B cell (primary cell): ENCODE data around the gene TIE1. TPM values are rescaled to one million over a fixed set of nuclear protein-coding genes. Genes with fewer than 3 reads are reported as not detected.

Source experiments
- ATAC-seq: fragments of 200-7000 bp; cut with Tn5 transposase; one replicate; pipeline ENCODE4 v1.10.0; 2021; ENCODE audit warnings: low read depth, mild to moderate bottlenecking, moderate number of reproducible peaks, moderate library complexity
- CTCF ChIA-PET: fragments of 350-600 bp; sonication (Branson Sonifier 250); formaldehyde crosslinking; loops from one replicate; lab custom pipeline; 2021; ENCODE audit warnings: antibody characterized with exemption, inconsistent platforms; lab: Charles Lee
- POLR2A ChIA-PET: fragments of 350-600 bp; sonication (Branson Sonifier 250); formaldehyde crosslinking; loops from one replicate; lab custom pipeline; 2021; ENCODE audit warnings: antibody characterized with exemption; lab: Charles Lee
- DNase-seq: peaks from one replicate; pipeline ENCODE4 v3.0.0; 2013
- H2AFZ ChIP-seq: 2 replicates; pipeline ENCODE4 v1.6.1; 2012; ENCODE audit warnings: mild to moderate bottlenecking, low read depth, low read length; ENCODE audit not compliant: insufficient read depth, poor library complexity, severe bottlenecking
- H3K27ac ChIP-seq, 2 donors: 1 replicate in 1 of 2; 2 replicates in 1 of 2; pipeline ENCODE4 v1.5.1; 2012 to 2013; ENCODE audit warnings: low read length in 2 of 2, mild to moderate bottlenecking in 2 of 2, moderate library complexity in 1 of 2
- H3K27me3 ChIP-seq, 4 experiments: fragments of 200-600 bp in 1 of 4; sonication (generic) in 1 of 4; replicated peaks in 1 of 4; 1 replicate in 2 of 4; 2 replicates in 2 of 4; pipeline versions ENCODE4 v1.6.1 to v1.7.0; 2013 to 2016; ENCODE audit warnings: low read length in 3 of 4, mild to moderate bottlenecking in 2 of 4, mixed read lengths in 1 of 4, moderate library complexity in 1 of 4; ENCODE audit not compliant: insufficient read depth in 4 of 4, control insufficient read depth in 3 of 4; ENCODE audit errors: control extremely low read depth in 1 of 4
- H3K36me3 ChIP-seq, 2 experiments: replicated peaks in 1 of 2; 1 replicate in 1 of 2; 2 replicates in 1 of 2; pipeline versions ENCODE4 v1.6.1 to v1.7.1; 2013; ENCODE audit warnings: low read length in 1 of 2; ENCODE audit not compliant: insufficient read depth in 2 of 2, control insufficient read depth in 1 of 2; ENCODE audit errors: control extremely low read depth in 1 of 2, extremely low read depth in 1 of 2
- H3K4me1 ChIP-seq, 2 donors: fragments of 200-600 bp in 1 of 2; sonication (generic) in 1 of 2; 1 replicate in 1 of 2; 2 replicates in 1 of 2; pipeline versions ENCODE4 v1.5.1 to v1.6.1; 2013 to 2017; ENCODE audit warnings: low read length in 2 of 2; ENCODE audit not compliant: control insufficient read depth in 2 of 2, insufficient read depth in 2 of 2
- H3K4me2 ChIP-seq: replicated peaks from 2 replicates; pipeline ENCODE3; 2012; ENCODE audit warnings: mild to moderate bottlenecking, low read depth, low read length; ENCODE audit not compliant: poor library complexity, severe bottlenecking
- H3K4me3 ChIP-seq, 5 experiments: fragments of 200-600 bp in 1 of 5; sonication (generic) in 1 of 5; 1 replicate in 3 of 5; 2 replicates in 2 of 5; pipeline versions ENCODE4 v1.5.1 to v1.7.0; 2011 to 2016; ENCODE audit warnings: low read length in 4 of 5, mild to moderate bottlenecking in 4 of 5, low read depth in 2 of 5, control low read depth in 1 of 5, moderate library complexity in 1 of 5; ENCODE audit not compliant: insufficient read depth in 1 of 5; ENCODE audit errors: control extremely low read depth in 1 of 5, extremely low read depth in 1 of 5
- H3K79me2 ChIP-seq: fragments of 200-600 bp; sonication (generic); one replicate; pipeline ENCODE4 v1.6.0; 2016; ENCODE audit warnings: low read length; ENCODE audit not compliant: control insufficient read depth, insufficient read depth
- H3K9ac ChIP-seq: fragments of 200-600 bp; sonication (generic); 2 replicates; pipeline ENCODE4 v1.6.1; 2017; ENCODE audit warnings: mild to moderate bottlenecking, low read length, moderate library complexity
- H3K9me3 ChIP-seq, 3 donors: one replicate each; pipeline versions ENCODE4 v1.6.1 to v1.7.1; 2013; ENCODE audit warnings: low read length in 2 of 3; ENCODE audit not compliant: control insufficient read depth in 2 of 3, insufficient read depth in 1 of 3; ENCODE audit errors: control extremely low read depth in 1 of 3
- H4K20me1 ChIP-seq: 2 replicates; pipeline ENCODE4 v1.6.0; 2012; ENCODE audit warnings: mild to moderate bottlenecking, low read length; ENCODE audit not compliant: insufficient read depth, control insufficient read depth, poor library complexity, severe bottlenecking
- H3K27ac Mint-ChIP-seq: one replicate; pipeline ENCODE4 v1.8.0; 2021; ENCODE audit warnings: mixed read lengths
- H3K27me3 Mint-ChIP-seq: one replicate; pipeline ENCODE4 v1.8.0; 2021; ENCODE audit warnings: mixed read lengths
- H3K4me1 Mint-ChIP-seq: one replicate; pipeline ENCODE4 v1.8.0; 2021; ENCODE audit warnings: mixed read lengths
- H3K4me3 Mint-ChIP-seq: one replicate; pipeline ENCODE4 v1.8.0; 2021; ENCODE audit warnings: mixed read lengths
- H3K9me3 Mint-ChIP-seq: one replicate; pipeline ENCODE4 v1.8.0; 2022; ENCODE audit warnings: mixed read lengths; ENCODE audit not compliant: insufficient read depth
- CTCF ChIP-seq: fragments of 200-600 bp; IDR thresholded peaks from one replicate; pipeline ENCODE4 v1.8.0; 2022; ENCODE audit warnings: antibody characterized with exemption, mild to moderate bottlenecking
- EZH2 ChIP-seq: IDR thresholded peaks from 2 replicates; pipeline ENCODE4 v1.6.1; 2012; ENCODE audit warnings: borderline replicate concordance, low read depth, mild to moderate bottlenecking, moderate library complexity, low read length; ENCODE audit not compliant: insufficient read depth, poor library complexity, severe bottlenecking
- WGBS: methylation state at CpG from one replicate; pipeline ENCODE4 v1.1.5; 2013; ENCODE audit warnings: missing lambda C conversion rate; ENCODE audit not compliant: insufficient coverage; 5-methylcytosine and 5-hydroxymethylcytosine counted together
- intact Hi-C: fragments of 100-400 bp; cut with micrococcal nuclease; formaldehyde crosslinking; loops from one replicate; pipeline ENCODE4 v1.10.0; 2022
- polyA plus RNA-seq: library from polyadenylated mRNA; depleted of rRNA; stranded (reverse); fragments of >200 nt; gene quantifications from 2 replicates; pipeline ENCODE4 v1.2.3, GENCODE V29; 2012
- total RNA-seq, 2 donors: library from RNA; stranded (reverse); fragments of 120-200 nt in 1 of 2; gene quantifications; 1 replicate in 1 of 2; 2 replicates in 1 of 2; pipeline versions ENCODE4 v1.2.3 to v1.2.4, GENCODE V29; 2013 to 2022

Gene TIE1
- total and polyA plus RNA-seq, 2 donors (not counting 1 experiment from before 2014, with no cell fraction given) = 0.10 TPM; not detected in 1

GRCh38 chr1:43269627-43270375 is 31.0 kb upstream of the TIE1 start, which contains the start of gene TMEM125:
TMEM125 (plus strand) TSS chr1:43269983; CDS start chr1:43272723, 2,740 bp downstream.
- TF ChIP-seq EZH2 = no peak
- no peak for TF ChIP-seq CTCF
- POLR2A ChIA-PET = no interaction called here
- H3K4me3 Mint-ChIP-seq = peak within 1 kb of the TSS; percentile 79
- Histone ChIP-seq H3K4me3 (peak within 1 kb of the TSS in 4 of 5 experiments; percentile 22 to 55 (median 42)), H3K27ac (no peak within 1 kb of the TSS), H3K4me2 (peak within 1 kb of the TSS; percentile 79), H4K20me1 (no peaks in the 10 kb centered on the region), H3K27me3 (peaks cover 0 to 14% (median 4%) of the 10 kb centered on the region in 4 experiments), H3K4me1 (peaks cover 14 to 19% of the 10 kb centered on the region in 2 donors), H3K9me3 (peaks cover 0 to 4% (median 0%) of the 10 kb centered on the region in 3 donors), H2AFZ (peak within 1 kb of the TSS; percentile 75), H3K9ac (peak within 1 kb of the TSS; percentile 39), H3K36me3 (no peaks in the 10 kb centered on the region), H3K79me2 (no peaks in the 10 kb centered on the region)
- peaks cover 24% of the 10 kb centered on the region for H3K27me3 Mint-ChIP-seq
- H3K27ac Mint-ChIP-seq = no peak within 1 kb of the TSS
- H3K4me1 Mint-ChIP-seq = peaks cover 26% of the 10 kb centered on the region
- intact Hi-C loops = no loop called here
- CTCF ChIA-PET = no interaction called here
- WGBS = 90% methylated on average over 7 of the region's 7 CpGs
- DNase-seq (no peak), ATAC-seq (no peak)
- no peaks in the 10 kb centered on the region for H3K9me3 Mint-ChIP-seq
